GM23338 (cell line): Measurements from ENCODE around the gene ABO. TPM values are rescaled to one million over a fixed set of nuclear protein-coding genes. Genes with fewer than 3 reads are reported as not detected.

Experiments used
- ATAC-seq: fragments of 200-7000 bp; cut with Tn5 transposase; 3 replicates; pipeline ENCODE4 v1.9.1; 2020
- DNase-seq: peaks from one replicate; pipeline ENCODE4 v3.0.0-alpha.2; 2015; ENCODE audit warnings: low spot score
- H2AFZ ChIP-seq: fragments of 200-600 bp; sonication (generic); 2 replicates; pipeline ENCODE4 v1.8.0; 2016; ENCODE audit warnings: antibody characterized with exemption, mild to moderate bottlenecking, moderate library complexity
- H3F3A ChIP-seq: fragments of 200-600 bp; sonication (generic); replicated peaks from 2 replicates; pipeline ENCODE4 v1.8.0; 2017; ENCODE audit warnings: antibody characterized with exemption, mixed run types, low read depth
- H3K27ac ChIP-seq: fragments of 200-600 bp; sonication (generic); 2 replicates; pipeline ENCODE4 v1.6.1; 2016; ENCODE audit warnings: low read depth
- H3K27me3 ChIP-seq: fragments of 200-600 bp; sonication (generic); 2 replicates; pipeline ENCODE4 v1.8.0; 2016; ENCODE audit warnings: mild to moderate bottlenecking, mixed run types, moderate library complexity; ENCODE audit not compliant: insufficient read depth
- H3K36me3 ChIP-seq: fragments of 200-600 bp; sonication (generic); 2 replicates; pipeline ENCODE4 v1.8.0; 2016; ENCODE audit warnings: mild to moderate bottlenecking; ENCODE audit not compliant: insufficient read depth
- H3K4me1 ChIP-seq: fragments of 200-600 bp; sonication (generic); 2 replicates; pipeline ENCODE4 v1.8.0; 2016; ENCODE audit warnings: mild to moderate bottlenecking, moderate library complexity; ENCODE audit not compliant: insufficient read depth
- H3K4me2 ChIP-seq: fragments of 200-600 bp; sonication (generic); 2 replicates; pipeline ENCODE4 v1.7.1; 2017; ENCODE audit warnings: mixed run types
- H3K4me3 ChIP-seq: fragments of 200-600 bp; sonication (generic); 2 replicates; pipeline ENCODE4 v1.6.1; 2016; ENCODE audit warnings: mixed run types
- H3K79me2 ChIP-seq: fragments of 200-600 bp; sonication (generic); replicated peaks from 2 replicates; pipeline ENCODE4 v1.8.0; 2017; ENCODE audit warnings: mild to moderate bottlenecking; ENCODE audit not compliant: insufficient read depth
- H3K9me2 ChIP-seq: fragments of 200-600 bp; sonication (generic); 2 replicates; pipeline ENCODE4 v1.8.0; 2017; ENCODE audit not compliant: insufficient read depth
- H4K20me1 ChIP-seq: fragments of 200-600 bp; sonication (generic); replicated peaks from 2 replicates; pipeline ENCODE4 v1.8.0; 2017; ENCODE audit warnings: mild to moderate bottlenecking; ENCODE audit not compliant: insufficient read depth
- H3K27ac Mint-ChIP-seq: 2 replicates; pipeline ENCODE4 v1.8.0; 2020; ENCODE audit warnings: inconsistent platforms, mild to moderate bottlenecking, moderate library complexity, mixed read lengths
- H3K27me3 Mint-ChIP-seq: 3 replicates; pipeline ENCODE4 v1.8.0; 2022; ENCODE audit warnings: low read depth, mild to moderate bottlenecking, moderate library complexity, mixed read lengths, inconsistent platforms; ENCODE audit not compliant: insufficient read depth, poor library complexity
- H3K36me3 Mint-ChIP-seq: 3 replicates; pipeline ENCODE4 v1.8.0; 2021; ENCODE audit warnings: low read depth, mild to moderate bottlenecking, inconsistent platforms, moderate library complexity, mixed read lengths
- H3K4me1 Mint-ChIP-seq: 3 replicates; pipeline ENCODE4 v1.8.0; 2020; ENCODE audit warnings: mild to moderate bottlenecking, inconsistent platforms, mixed read lengths
- H3K4me3 Mint-ChIP-seq: 3 replicates; pipeline ENCODE4 v1.8.0; 2021; ENCODE audit warnings: moderate library complexity, mild to moderate bottlenecking, inconsistent platforms, mixed read lengths
- H3K9me3 Mint-ChIP-seq: 3 replicates; pipeline ENCODE4 v1.8.0; 2020; ENCODE audit warnings: moderate library complexity, mild to moderate bottlenecking, inconsistent platforms, mixed read lengths
- CREB1 ChIP-seq: fragments of 250-450 bp; sonication (Bioruptor Pico); IDR thresholded peaks from 2 replicates; pipeline ENCODE4 v1.5.0; 2020; ENCODE audit warnings: low read depth, mild to moderate bottlenecking, moderate library complexity
- CTCF ChIP-seq, 2 experiments: fragments of 200-600 bp in 1 of 2; sonication (generic) in 1 of 2; conservative IDR thresholded peaks; 2 replicates each; pipeline versions ENCODE4 v1.5.1 to v1.6.1; 2016 to 2017; ENCODE audit warnings: antibody characterized with exemption in 2 of 2, low read depth in 2 of 2, mild to moderate bottlenecking in 2 of 2, moderate library complexity in 1 of 2
- ETS1 ChIP-seq: IDR thresholded peaks from 2 replicates; pipeline ENCODE4 v1.6.1; 2016; ENCODE audit warnings: antibody characterized with exemption
- EZH2 ChIP-seq: fragments of 200-600 bp; sonication (generic); IDR thresholded peaks from one replicate; pipeline ENCODE4 v1.8.0; 2017; ENCODE audit warnings: antibody characterized with exemption, mild to moderate bottlenecking, low read depth; ENCODE audit not compliant: unreplicated experiment
- EZH2phosphoT487 ChIP-seq: fragments of 200-600 bp; sonication (generic); IDR thresholded peaks from one replicate; pipeline ENCODE4 v1.8.1; 2018; ENCODE audit warnings: antibody characterized with exemption; ENCODE audit not compliant: unreplicated experiment
- JUNB ChIP-seq: IDR thresholded peaks from one replicate; pipeline ENCODE4 v1.6.1; 2016; ENCODE audit warnings: antibody characterized with exemption; ENCODE audit not compliant: unreplicated experiment
- NANOG ChIP-seq: IDR thresholded peaks from 2 replicates; pipeline ENCODE4 v1.6.1; 2016; ENCODE audit warnings: antibody characterized with exemption, borderline replicate concordance
- REST ChIP-seq: IDR thresholded peaks from one replicate; pipeline ENCODE4 v1.6.1; 2018; ENCODE audit warnings: antibody characterized with exemption; ENCODE audit not compliant: unreplicated experiment
- ZNF114 ChIP-seq: fragments of 250-450 bp; sonication (Bioruptor Pico); IDR thresholded peaks from 2 replicates; pipeline ENCODE4 v1.5.0; 2020; ENCODE audit warnings: mild to moderate bottlenecking, moderate library complexity
- ZNF462 ChIP-seq: fragments of 250-450 bp; sonication (Bioruptor Pico); IDR thresholded peaks from 2 replicates; pipeline ENCODE4 v1.5.0; 2020; ENCODE audit warnings: mild to moderate bottlenecking, moderate library complexity
- polyA plus RNA-seq: library from polyadenylated mRNA; unstranded; fragments of >200 nt; fragmentation: Nextera tagmentation; extraction: Ambion mirVana; gene quantifications from 2 replicates; pipeline ENCODE4 v1.2.1, GENCODE V29; 2016
- total RNA-seq: library from RNA; depleted of rRNA; stranded (reverse); fragments of >200 nt; shearing (Covaris generic); gene quantifications from 2 replicates; pipeline ENCODE4 v1.2.3, GENCODE V29; 2014

ABO gene
- total and polyA plus RNA-seq, 2 experiments from 2014 or later = 0.28 to 0.34 TPM

- H3K4me3 ChIP-seq = no peak overlapping the region
- H3K27ac Mint-ChIP-seq = no peak overlapping the region
- DNase-seq (no peak), ATAC-seq (no peak)
- H3K9me2 ChIP-seq = no peaks in the 10 kb centered on the region
- no peaks in the 10 kb centered on the region for H4K20me1 ChIP-seq
- H3K27me3 Mint-ChIP-seq = peaks cover 9% of the 10 kb centered on the region
- H3K9me3 Mint-ChIP-seq = no peaks in the 10 kb centered on the region
- H3K36me3 Mint-ChIP-seq = no peaks in the 10 kb centered on the region; the same call in 2 of the 3 replicates
- no peak overlapping the region for H3K4me2 ChIP-seq
- H3K79me2 ChIP-seq = no peaks in the 10 kb centered on the region
- H3K4me3 Mint-ChIP-seq = no peak overlapping the region
- TF ChIP-seq ETS1 (no peak), ZNF462 (CRISPR knock-in tag) (no peak), CREB1 (CRISPR knock-in tag) (no peak), ZNF114 (CRISPR knock-in tag) (no peak), REST (no peak), EZH2 (no peak), CTCF (conservative IDR thresholded peaks at IDR 0.05; ENCODE audit: low read depth in 2 of 2) (no peak), JUNB (no peak), EZH2phosphoT487 (no peak), NANOG (no peak)
- H2AFZ ChIP-seq = no peak overlapping the region
- peaks cover 3% of the 10 kb centered on the region; the same call in 1 of the 2 replicates for H3K4me1 ChIP-seq
- H3K36me3 ChIP-seq = no peaks in the 10 kb centered on the region
- H3F3A ChIP-seq = peaks cover 4% of the 10 kb centered on the region; the same call in 1 of the 2 replicates
- no peak overlapping the region for H3K27ac ChIP-seq
- peaks cover under 1% of the 10 kb centered on the region for H3K27me3 ChIP-seq
- peaks cover 8% of the 10 kb centered on the region for H3K4me1 Mint-ChIP-seq
These were observed 32.0 kb downstream of the ABO start for GRCh38 chr9:133242991-133243390.
